ENCODE data around the gene AHCYL1.

AHCYL1 gene

GRCh38 chr1:110056285-110056683 lies 71.7 kb downstream of the AHCYL1 start:
- H3K4me3 ChIP-seq (ENCODE audit: low read depth, low read length): no peak overlapping the region
- DNase-seq (ENCODE audit: low read depth): no peak

DNA sequence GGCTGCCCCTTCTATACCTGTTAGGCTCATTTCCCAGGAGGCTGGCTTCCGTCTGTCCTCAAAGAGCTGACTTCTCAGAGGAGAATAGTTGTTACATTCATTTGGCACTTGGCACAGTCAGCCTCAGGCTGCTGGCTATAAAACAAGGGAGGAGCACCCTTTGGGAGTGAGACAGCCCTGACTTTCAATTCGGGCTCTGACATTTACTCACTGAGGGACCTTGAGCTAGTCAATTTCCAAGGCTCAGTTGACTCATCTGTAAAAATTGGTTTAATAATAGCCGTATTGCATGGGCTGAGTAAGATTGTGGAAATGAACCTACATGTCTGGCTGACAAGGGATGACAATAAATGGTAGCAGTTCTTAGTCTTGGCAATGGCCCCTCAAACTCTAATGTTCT lies 72.2 kb downstream of the AHCYL1 start:
- DNase-seq (ENCODE audit: low read depth): no peak
- H3K4me3 ChIP-seq (ENCODE audit: low read depth, low read length): no peak overlapping the region

GRCh38 chr1:110057963-110058518 lies 73.5 kb downstream of the AHCYL1 start:
- H3K4me3 ChIP-seq (ENCODE audit: low read depth, low read length): no peak overlapping the region
- DNase-seq (ENCODE audit: low read depth): no peak

DNA sequence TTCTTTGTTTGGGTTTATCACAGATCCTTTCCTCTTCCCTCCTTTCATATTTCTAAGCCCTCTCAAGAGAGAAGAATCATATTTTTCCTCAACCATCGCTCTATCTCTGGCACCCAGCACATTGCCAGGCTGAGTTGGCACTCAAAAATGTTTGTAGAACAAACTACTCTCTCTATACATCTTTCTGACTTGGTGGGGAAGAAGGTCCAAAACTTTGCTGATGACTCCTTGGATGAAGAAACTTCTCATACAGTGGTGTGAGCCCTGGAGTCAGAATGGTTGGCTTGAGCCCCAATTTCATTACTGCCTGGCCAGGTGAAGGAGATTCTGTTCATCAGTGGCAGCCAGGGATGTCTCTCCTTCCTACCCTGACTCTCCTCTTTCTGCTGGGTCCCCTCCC lies 74.0 kb downstream of the AHCYL1 start:
- H3K4me3 ChIP-seq (ENCODE audit: low read depth, low read length): no peak overlapping the region
- no peak for DNase-seq (ENCODE audit: low read depth)

DNA sequence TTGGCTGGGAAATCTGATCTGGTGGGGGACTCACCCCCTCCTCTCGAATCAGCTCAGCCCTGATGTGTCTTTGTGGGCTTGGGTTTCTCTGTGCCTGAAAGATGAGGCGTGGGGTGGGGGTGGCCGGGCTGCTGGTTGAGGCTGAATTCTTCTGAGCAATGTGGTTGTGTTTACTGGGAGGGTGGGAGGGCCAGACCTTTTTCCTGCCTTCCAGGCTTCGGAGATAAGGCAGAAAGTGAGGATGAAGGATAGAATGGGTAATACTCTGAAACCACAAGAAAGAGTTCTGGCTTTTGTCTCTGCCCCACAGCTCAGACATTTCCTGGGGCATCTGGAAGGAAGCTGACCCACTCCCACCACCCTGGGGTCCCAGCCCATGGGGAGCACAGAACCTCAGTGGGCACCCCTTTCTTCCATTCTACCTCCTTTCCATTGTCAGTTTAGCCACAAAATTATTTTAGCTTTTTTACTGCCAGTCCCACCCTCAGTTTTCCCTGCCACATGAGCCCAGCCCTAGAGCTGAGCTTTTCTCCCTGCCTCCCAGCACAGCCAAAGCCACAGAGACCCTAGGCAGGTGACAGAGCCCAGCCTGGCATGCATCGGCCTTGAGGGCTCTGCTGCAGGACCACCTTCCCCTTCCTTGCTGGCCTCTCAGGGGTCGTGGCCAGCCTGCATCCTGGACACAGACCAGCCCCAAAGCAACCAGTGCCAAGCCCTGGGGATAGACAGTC lies 74.7 kb downstream of the AHCYL1 start:
- DNase-seq (ENCODE audit: low read depth): no peak
- H3K4me3 ChIP-seq (ENCODE audit: low read depth, low read length): no peak overlapping the region

GRCh38 chr1:110060034-110060661 lies 75.6 kb downstream of the AHCYL1 start:
- H3K4me3 ChIP-seq (ENCODE audit: low read depth, low read length): no peak overlapping the region
- DNase-seq (ENCODE audit: low read depth): no peak

DNA sequence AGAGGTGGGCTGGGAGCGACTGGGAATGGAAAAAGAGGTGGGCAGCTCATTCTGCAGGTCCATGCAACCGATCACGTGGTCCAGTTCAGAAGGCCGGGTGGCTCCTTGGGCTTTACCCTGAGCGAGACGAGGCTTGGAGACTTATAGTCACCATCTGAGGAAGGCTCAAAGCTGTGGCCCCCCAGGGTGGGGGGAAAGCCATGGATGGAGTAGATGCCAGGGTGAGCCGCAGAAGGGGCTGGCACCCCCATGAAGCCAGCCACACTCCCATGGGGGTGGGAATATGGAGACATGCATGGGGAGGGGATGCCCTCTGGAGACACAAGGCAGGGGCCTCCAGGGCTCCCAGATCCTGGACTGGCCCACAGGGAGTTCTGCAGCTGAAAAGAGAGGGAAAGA lies 76.1 kb downstream of the AHCYL1 start:
- H3K4me3 ChIP-seq (ENCODE audit: low read depth, low read length): no peak overlapping the region

DNA sequence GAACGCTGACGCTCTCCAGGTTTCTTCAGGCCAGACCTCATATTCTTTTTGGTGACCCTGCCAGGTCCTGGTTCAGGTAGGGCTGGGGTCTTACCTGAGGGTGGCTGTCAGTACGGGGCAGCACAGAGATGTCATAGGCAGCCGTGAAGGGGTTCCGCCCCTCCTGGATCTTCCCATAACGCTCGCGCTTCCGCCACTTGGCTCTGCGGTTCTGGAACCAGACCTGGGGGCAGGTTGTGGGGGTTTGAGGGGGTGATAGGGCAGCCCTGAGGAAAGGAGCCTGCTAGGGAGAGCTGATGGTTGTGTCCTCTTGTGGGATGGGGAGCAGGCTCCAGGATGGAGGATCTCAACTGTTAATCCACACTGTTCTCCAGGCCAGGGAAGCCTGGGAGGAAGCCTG lies 76.8 kb downstream of the AHCYL1 start:
- H3K4me3 ChIP-seq (ENCODE audit: low read depth, low read length): no peak overlapping the region
- no peak for DNase-seq (ENCODE audit: low read depth)

More for the DNA sequence above, 76.1 kb downstream of the AHCYL1 start:
- DNase-seq (ENCODE audit: low read depth): no peak

- H3K4me3 ChIP-seq (ENCODE audit: low read depth, low read length): no peak overlapping the region
- DNase-seq (ENCODE audit: low read depth): no peak
Observed at GRCh38 chr1:110062612-110063011, 78.0 kb downstream of the AHCYL1 start.

GRCh38 chr1:110063781-110064180 lies 79.2 kb downstream of the AHCYL1 start:
- DNase-seq (ENCODE audit: low read depth): no peak
- no peak overlapping the region for H3K4me3 ChIP-seq (ENCODE audit: low read depth, low read length)

DNA sequence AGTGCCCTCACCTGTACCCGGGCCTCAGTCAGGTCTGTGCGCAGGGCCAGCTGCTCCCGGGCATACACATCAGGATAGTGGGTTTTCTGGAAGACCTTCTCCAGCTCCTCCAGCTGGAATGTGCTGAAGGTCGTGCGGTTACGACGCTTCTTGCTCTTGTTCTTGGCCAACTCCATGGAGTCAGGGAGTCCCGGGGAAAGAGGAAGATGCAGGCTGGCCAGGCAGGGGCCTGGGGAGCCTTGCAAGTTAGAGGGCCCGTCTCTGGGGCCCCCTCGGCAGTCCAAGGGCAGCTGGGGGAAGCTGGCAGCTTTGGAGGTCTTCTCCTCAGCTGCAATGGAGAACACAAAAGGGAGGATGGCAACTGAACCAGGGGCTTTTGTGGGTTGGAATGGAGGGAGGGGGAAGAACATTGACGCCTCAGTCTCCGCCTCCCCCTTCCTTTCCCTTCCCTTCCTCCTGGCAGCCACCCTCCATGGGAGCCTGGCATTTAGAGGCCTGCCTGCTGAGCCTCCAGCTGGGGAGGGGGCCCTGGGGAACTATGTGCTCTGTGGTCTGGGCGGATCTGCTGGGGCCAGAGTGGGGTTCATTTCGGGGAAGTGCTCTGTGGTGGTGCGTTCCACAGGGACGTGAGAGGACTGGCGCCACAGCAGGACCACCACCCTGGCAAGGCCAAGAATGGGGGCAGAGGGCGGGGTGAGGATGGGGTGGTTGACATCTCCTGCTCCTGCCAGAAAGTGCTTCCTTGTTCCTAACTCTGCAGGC lies 80.2 kb downstream of the AHCYL1 start:
- no peak for DNase-seq (ENCODE audit: low read depth)
- no peak overlapping the region for H3K4me3 ChIP-seq (ENCODE audit: low read depth, low read length)

GRCh38 chr1:110065841-110066240 lies 81.3 kb downstream of the AHCYL1 start:
- DNase-seq (ENCODE audit: low read depth): no peak
- H3K4me3 ChIP-seq (ENCODE audit: low read depth, low read length): no peak overlapping the region

DNA sequence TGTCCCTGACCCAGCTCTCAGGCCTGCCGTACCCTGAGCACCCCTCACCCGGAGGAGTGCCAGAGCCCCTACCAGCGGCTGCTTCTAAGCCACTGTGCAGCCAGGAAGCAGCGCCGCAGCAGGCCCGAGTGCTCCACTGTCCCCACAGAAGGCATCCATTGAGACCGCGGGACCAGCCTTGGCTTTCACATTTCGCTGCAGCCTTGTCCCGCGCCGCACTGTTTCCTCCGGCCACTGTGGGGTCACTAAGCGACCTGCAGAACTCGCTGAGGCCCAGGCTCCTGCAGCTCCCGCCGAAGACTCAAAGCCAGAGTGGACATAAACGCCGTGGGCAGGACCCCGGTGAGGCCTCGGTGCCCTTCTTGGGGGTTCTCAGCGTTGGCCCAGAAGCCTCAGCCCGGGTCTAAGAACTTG lies 82.9 kb downstream of the AHCYL1 start:
- H3K4me3 ChIP-seq (ENCODE audit: low read depth, low read length): no peak overlapping the region
- DNase-seq (ENCODE audit: low read depth): no peak

- no peak for DNase-seq (ENCODE audit: low read depth)
- H3K4me3 ChIP-seq (ENCODE audit: low read depth, low read length): no peak overlapping the region
Observed at GRCh38 chr1:110067893-110068645, 83.5 kb downstream of the AHCYL1 start.

DNA sequence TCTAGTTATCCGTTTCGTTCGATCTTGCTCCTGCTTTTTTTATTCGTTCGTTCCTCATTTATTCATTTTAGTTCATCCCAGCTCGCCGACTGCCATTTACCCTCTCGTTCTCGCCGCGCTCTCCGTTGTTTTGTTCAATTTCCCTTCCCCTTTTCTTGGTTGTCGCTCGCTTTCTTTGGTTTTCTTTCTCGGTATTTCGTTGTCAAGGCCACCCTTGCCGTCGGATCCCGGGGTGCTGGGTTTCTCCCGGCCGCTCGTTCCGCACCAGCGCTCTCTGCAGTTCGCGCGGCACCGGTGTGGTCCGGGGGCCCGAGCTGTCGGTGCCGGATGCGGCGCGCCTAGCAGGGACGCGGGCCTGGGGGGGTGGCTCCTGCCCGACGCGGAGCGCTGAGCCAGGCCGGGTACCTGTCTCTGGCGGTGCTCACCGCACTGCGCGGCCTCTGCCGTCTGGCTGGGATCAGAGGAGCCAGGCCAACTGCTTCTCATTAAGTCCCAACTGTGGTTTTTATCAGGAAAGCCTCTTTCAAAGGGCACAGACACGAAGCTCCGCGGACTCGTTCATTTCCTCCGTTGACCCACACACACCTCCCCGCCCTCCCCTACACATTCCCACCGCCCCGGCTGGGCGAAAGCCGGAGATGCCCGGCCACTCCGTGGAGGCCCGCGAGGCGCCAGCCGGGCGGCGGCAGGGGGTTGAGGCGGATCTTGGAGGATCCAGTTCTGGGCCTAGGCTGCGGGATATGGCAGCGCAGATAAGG lies 84.3 kb downstream of the AHCYL1 start:
- no peak overlapping the region for H3K4me3 ChIP-seq (ENCODE audit: low read depth, low read length)
- DNase-seq (ENCODE audit: low read depth): no peak

- H3K4me3 ChIP-seq (ENCODE audit: low read depth, low read length): no peak overlapping the region
- DNase-seq (ENCODE audit: low read depth): no peak
Observed at GRCh38 chr1:110069404-110070281, 85.1 kb downstream of the AHCYL1 start.

DNA sequence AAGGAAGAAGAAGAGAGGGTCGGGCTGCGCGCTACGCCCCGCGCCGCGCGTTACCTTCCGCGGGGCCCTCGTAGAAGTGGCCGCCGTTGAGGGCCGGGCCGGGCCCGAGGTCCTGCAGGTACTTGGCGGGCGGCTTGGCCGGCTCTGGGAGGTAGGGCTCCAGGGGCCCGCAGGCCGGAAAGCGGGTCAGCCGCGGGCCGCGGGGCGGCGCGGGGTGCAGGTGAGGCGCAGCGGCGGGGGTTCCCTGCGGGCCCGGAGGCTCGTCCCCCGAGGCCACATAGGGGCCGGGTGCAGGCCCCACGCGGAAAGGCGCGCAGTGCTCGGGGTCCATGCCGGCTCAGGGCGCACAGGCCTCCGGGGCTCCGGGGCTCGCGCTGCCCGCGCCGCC lies 85.7 kb downstream of the AHCYL1 start:
- DNase-seq (ENCODE audit: low read depth): no peak

GRCh38 chr1:110070671-110071242 lies 86.2 kb downstream of the AHCYL1 start, which contains the start of gene ALX3:
TSS of gene ALX3 (minus strand) at chr1:110070672. CDS start at chr1:110070612, 60 bp downstream.
- DNase-seq (ENCODE audit: low read depth): no peak

More for the DNA sequence above, 85.7 kb downstream of the AHCYL1 start:
- H3K4me3 ChIP-seq (ENCODE audit: low read depth, low read length): no peak overlapping the region

More at GRCh38 chr1:110070671-110071242, 86.2 kb downstream of the AHCYL1 start, which contains the start of gene ALX3:
- no peak within 1 kb of the TSS for H3K4me3 ChIP-seq (ENCODE audit: low read depth, low read length)

All from skeletal muscle cell (primary cell).